Cardiac muscle cell (in vitro differentiated cells and primary cell): ENCODE results near the gene GLS. TPM values are rescaled to one million over a fixed set of nuclear protein-coding genes. Genes with fewer than 3 reads are reported as not detected.

Source experiments
- DNase-seq, 2 donors: peaks; one replicate each; pipeline versions ENCODE4 v3.0.0 to v3.0.0-alpha.2; 2010 to 2017; ENCODE audit warnings: low read depth in 1 of 2, low spot score in 1 of 2
- H3K27ac ChIP-seq: fragments of 200-600 bp; sonication (generic); 2 replicates; pipeline ENCODE4 v1.5.1; 2016
- H3K27me3 ChIP-seq: fragments of 200-600 bp; sonication (generic); 2 replicates; pipeline ENCODE4 v1.6.0; 2016; ENCODE audit warnings: control low read depth
- H3K36me3 ChIP-seq: fragments of 200-600 bp; sonication (generic); 2 replicates; pipeline ENCODE4 v1.5.1; 2016; ENCODE audit warnings: control low read depth
- H3K4me1 ChIP-seq: fragments of 200-600 bp; sonication (generic); 2 replicates; pipeline ENCODE4 v1.8.1; 2017; ENCODE audit warnings: low read depth, mild to moderate bottlenecking, mixed run types
- H3K4me3 ChIP-seq: fragments of 200-600 bp; sonication (generic); 2 replicates; pipeline ENCODE4 v1.5.1; 2016; ENCODE audit warnings: mild to moderate bottlenecking
- H3K9me3 ChIP-seq: fragments of 200-600 bp; sonication (generic); 2 replicates; pipeline ENCODE4 v1.5.1; 2017; ENCODE audit warnings: low read depth, mild to moderate bottlenecking, control low read depth
- CTCF ChIP-seq: IDR thresholded peaks from 2 replicates; pipeline ENCODE4 v1.5.1; 2012; ENCODE audit warnings: low read depth, mild to moderate bottlenecking, low read length
- polyA plus RNA-seq: library from polyadenylated mRNA; unstranded; fragments of >200 nt; fragmentation: Nextera tagmentation; extraction: Ambion mirVana; gene quantifications from 2 replicates; pipeline ENCODE4 v1.2.1, GENCODE V29; 2016
- total RNA-seq: library from RNA; depleted of rRNA; stranded (reverse); fragments of >200 nt; gene quantifications from 2 replicates; pipeline ENCODE4 v1.2.3, GENCODE V29; 2016

The GLS gene
- total and polyA plus RNA-seq, 2 experiments from 2014 or later: 35.2 to 80.8 TPM

GRCh38 chr2:190981733-190982132 is 101.1 kb downstream of the GLS start:
- no peak overlapping the region for H3K27ac ChIP-seq
- H3K36me3 ChIP-seq: peaks cover 27% of the 10 kb centered on the region
- no peak for DNase-seq
- no peak overlapping the region for H3K4me3 ChIP-seq
- TF ChIP-seq CTCF: no peak
- H3K4me1 ChIP-seq: peaks cover 8% of the 10 kb centered on the region
- no peaks in the 10 kb centered on the region for H3K27me3 ChIP-seq
- no peaks in the 10 kb centered on the region for H3K9me3 ChIP-seq

GRCh38 chr2:190982262-190983034 is 101.8 kb downstream of the GLS start:
- peaks cover 32% of the 10 kb centered on the region for H3K36me3 ChIP-seq
- no peaks in the 10 kb centered on the region for H3K9me3 ChIP-seq
- no peaks in the 10 kb centered on the region for H3K27me3 ChIP-seq
- H3K4me3 ChIP-seq: no peak overlapping the region
- peaks cover 8% of the 10 kb centered on the region for H3K4me1 ChIP-seq
- DNase-seq: no peak
- TF ChIP-seq CTCF: no peak
- H3K27ac ChIP-seq: no peak overlapping the region

GRCh38 chr2:190984595-190984994 is 104.0 kb downstream of the GLS start:
- H3K4me1 ChIP-seq: peaks cover 8% of the 10 kb centered on the region
- H3K27me3 ChIP-seq: no peaks in the 10 kb centered on the region
- peaks cover 32% of the 10 kb centered on the region for H3K36me3 ChIP-seq
- H3K9me3 ChIP-seq: no peaks in the 10 kb centered on the region
- peak in 1 of 2 donors; percentile 71 for DNase-seq
- TF ChIP-seq CTCF: no peak
- H3K27ac ChIP-seq: no peak overlapping the region
- no peak overlapping the region for H3K4me3 ChIP-seq

- Histone ChIP-seq H3K4me3 (no peak overlapping the region), H3K27ac (no peak overlapping the region), H3K4me1 (no peaks in the 10 kb centered on the region), H3K36me3 (peaks cover 43% of the 10 kb centered on the region), H3K9me3 (no peaks in the 10 kb centered on the region), H3K27me3 (no peaks in the 10 kb centered on the region)
- no peak for TF ChIP-seq CTCF
- no peak for DNase-seq
These were observed 105.8 kb downstream of the GLS start for GRCh38 chr2:190986221-190986953.

- Histone ChIP-seq H3K4me1 (no peaks in the 10 kb centered on the region), H3K27ac (no peak overlapping the region), H3K27me3 (no peaks in the 10 kb centered on the region), H3K36me3 (peaks cover 43% of the 10 kb centered on the region), H3K4me3 (no peak overlapping the region), H3K9me3 (no peaks in the 10 kb centered on the region)
- TF ChIP-seq CTCF: no peak
- DNase-seq: no peak
These were observed 106.5 kb downstream of the GLS start for GRCh38 chr2:190987116-190987515.
